Mammary epithelial cell (primary cell): ENCODE results near the gene CEL.

Experiments
- CTCF ChIP-seq, 2 donors: IDR thresholded peaks in 1 of 2; conservative IDR thresholded peaks in 1 of 2; 2 replicates each; pipeline ENCODE4 v1.5.1; 2011 to 2012; ENCODE audit warnings: inconsistent platforms in 2 of 2, low read length in 2 of 2, mild to moderate bottlenecking in 2 of 2, control low read depth in 1 of 2, low read depth in 1 of 2; ENCODE audit not compliant: insufficient read depth in 1 of 2; ENCODE audit errors: extremely low read depth in 1 of 2
- EZH2 ChIP-seq: IDR thresholded peaks from 2 replicates; pipeline ENCODE4 v1.6.1; 2012; ENCODE audit warnings: low read length, inconsistent platforms, borderline replicate concordance

DNA sequence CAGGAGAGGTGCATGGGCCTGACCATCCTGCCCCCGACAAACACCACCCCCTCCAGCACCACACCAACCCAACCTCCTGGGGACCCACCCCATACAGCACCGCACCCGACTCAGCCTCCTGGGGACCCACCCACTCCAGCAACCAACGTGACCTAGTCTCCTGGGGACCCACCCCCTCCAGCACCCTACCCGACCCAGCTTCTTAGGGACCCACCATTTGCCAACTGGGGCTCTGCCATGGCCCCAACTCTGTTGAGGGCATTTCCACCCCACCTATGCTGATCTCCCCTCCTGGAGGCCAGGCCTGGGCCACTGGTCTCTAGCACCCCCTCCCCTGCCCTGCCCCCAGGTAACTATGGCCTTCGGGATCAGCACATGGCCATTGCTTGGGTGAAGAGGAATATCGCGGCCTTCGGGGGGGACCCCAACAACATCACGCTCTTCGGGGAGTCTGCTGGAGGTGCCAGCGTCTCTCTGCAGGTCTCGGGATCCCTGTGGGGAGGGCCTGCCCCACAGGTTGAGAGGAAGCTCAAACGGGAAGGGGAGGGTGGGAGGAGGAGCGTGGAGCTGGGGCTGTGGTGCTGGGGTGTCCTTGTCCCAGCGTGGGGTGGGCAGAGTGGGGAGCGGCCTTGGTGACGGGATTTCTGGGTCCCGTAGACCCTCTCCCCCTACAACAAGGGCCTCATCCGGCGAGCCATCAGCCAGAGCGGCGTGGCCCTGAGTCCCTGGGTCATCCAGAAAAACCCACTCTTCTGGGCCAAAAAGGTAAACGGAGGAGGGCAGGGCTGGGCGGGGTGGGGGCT, 4.6 kb downstream of the CEL start:
- TF ChIP-seq CTCF (conservative IDR thresholded peaks at IDR 0.05 in 1 of 2, IDR thresholded peaks at IDR 0.05 in 1 of 2; ENCODE audit: extremely low read depth in 1 of 2, insufficient read depth in 1 of 2, low read depth in 1 of 2, low read length in 2 of 2): no peak
- no peak for TF ChIP-seq EZH2
